ENCODE measurements around the gene IP6K3.

IP6K3 gene

DNA sequence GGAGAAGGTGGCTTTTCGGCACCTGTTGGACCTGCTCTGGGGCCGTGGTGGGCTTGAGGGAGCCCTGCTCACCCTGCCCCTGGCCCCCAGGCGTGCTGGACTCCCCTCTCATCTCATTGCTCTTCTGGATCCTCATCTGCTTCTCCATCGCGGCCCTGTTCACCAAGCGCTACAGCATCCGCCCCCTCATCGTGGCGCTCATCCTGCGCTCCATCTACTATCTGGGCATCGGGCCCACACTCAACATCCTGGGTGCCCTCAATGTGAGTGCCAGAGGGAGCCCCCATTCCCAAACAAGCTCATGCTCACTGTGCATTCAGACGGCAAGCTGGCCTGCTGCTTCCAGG lies 57.6 kb downstream of the IP6K3 start:
- POLR2A ChIA-PET: no interaction called here
- CTCF ChIA-PET: interaction anchor here (5.2 kb wide), 1 partner anchor 12 kb away, joined by 39 read pairs; no protein-coding TSS in a partner anchor
- DNase-seq (ENCODE audit: extremely low spot score): no peak
- no peak for TF ChIP-seq CTCF (IDR thresholded peaks at IDR 0.05; ENCODE audit: control extremely low read depth, extremely low read depth, low read depth, missing control alignments)

- no peak for DNase-seq (ENCODE audit: extremely low spot score)
- ChIA-PET POLR2A (no interaction called here), CTCF (interaction anchor here (1.0 to 2.2 kb wide), 3 partner anchors 14 to 98 kb away, joined by 3 to 6 read pairs (median 3); partner anchors contain the start of gene UQCC2)
- TF ChIP-seq CTCF (IDR thresholded peaks at IDR 0.05; ENCODE audit: control extremely low read depth, extremely low read depth, low read depth, missing control alignments): no peak
Measured at GRCh38 chr6:33688451-33689147, 58.1 kb downstream of the IP6K3 start.

GRCh38 chr6:33688006-33688405 lies 58.7 kb downstream of the IP6K3 start:
- no peak for DNase-seq (ENCODE audit: extremely low spot score)
- TF ChIP-seq CTCF (IDR thresholded peaks at IDR 0.05; ENCODE audit: control extremely low read depth, extremely low read depth, low read depth, missing control alignments): no peak
- CTCF ChIA-PET: interaction anchor here (1.0 to 2.2 kb wide), 3 partner anchors 14 to 98 kb away, joined by 3 to 6 read pairs (median 3); partner anchors contain the start of gene UQCC2
- POLR2A ChIA-PET: no interaction called here

GRCh38 chr6:33686981-33687975 lies 59.4 kb downstream of the IP6K3 start:
- CTCF ChIA-PET: interaction anchor here (1.0 to 2.2 kb wide), 6 partner anchors 13 to 97 kb away, joined by 3 to 10 read pairs (median 3); partner anchors contain the start of gene UQCC2
- no peak for DNase-seq (ENCODE audit: extremely low spot score)
- no peak for TF ChIP-seq CTCF (IDR thresholded peaks at IDR 0.05; ENCODE audit: control extremely low read depth, extremely low read depth, low read depth, missing control alignments)
- POLR2A ChIA-PET: interaction anchor here (0.6 kb wide), 1 partner anchor 31 kb away, joined by 3 read pairs; no protein-coding TSS in a partner anchor

- CTCF ChIA-PET: interaction anchor here (0.8 to 2.2 kb wide), 5 partner anchors 12 to 101 kb away, joined by 3 to 10 read pairs (median 5); partner anchors contain the start of gene UQCC2
Measured at GRCh38 chr6:33686225-33686924, 60.3 kb downstream of the IP6K3 start.

More at GRCh38 chr6:33686225-33686924, 60.3 kb downstream of the IP6K3 start:
- POLR2A ChIA-PET: interaction anchor here (0.6 kb wide), 1 partner anchor 32 kb away, joined by 3 read pairs; no protein-coding TSS in a partner anchor
- DNase-seq (ENCODE audit: extremely low spot score): no peak
- TF ChIP-seq CTCF (IDR thresholded peaks at IDR 0.05; ENCODE audit: control extremely low read depth, extremely low read depth, low read depth, missing control alignments): no peak
